WTC11 (cell line): ENCODE data around the gene CLDN34. TPM values are rescaled to one million over a fixed set of nuclear protein-coding genes. Genes with fewer than 3 reads are reported as not detected.

ENCODE experiments used
- CBFB ChIP-seq: sonication (generic); formaldehyde crosslinking; IDR thresholded peaks from 2 replicates; pipeline ENCODE4 v1.8.1; 2022; ENCODE audit warnings: mild to moderate bottlenecking, low read depth, missing genetic modification reagents
- FOXK1 ChIP-seq: sonication (generic); formaldehyde crosslinking; IDR thresholded peaks from 2 replicates; pipeline ENCODE4 v1.8.0; 2022; ENCODE audit warnings: mild to moderate bottlenecking, moderate library complexity, missing genetic modification reagents
- GRHL2 ChIP-seq: fragments of 250-450 bp; sonication (Bioruptor Pico); IDR thresholded peaks from 2 replicates; pipeline ENCODE4 v1.8.0; 2022; ENCODE audit warnings: mild to moderate bottlenecking, moderate library complexity; ENCODE audit not compliant: insufficient replicate concordance, severe bottlenecking
- HMGA2 ChIP-seq: fragments of 250-450 bp; sonication (Bioruptor Pico); IDR thresholded peaks from 2 replicates; pipeline ENCODE4 v1.4.0; 2021; ENCODE audit warnings: mild to moderate bottlenecking, moderate library complexity
- MXD4 ChIP-seq: fragments of 250-450 bp; sonication (Bioruptor Pico); IDR thresholded peaks from 2 replicates; pipeline ENCODE4 v1.8.0; 2021; ENCODE audit warnings: mild to moderate bottlenecking, moderate library complexity, borderline replicate concordance
- NR3C1 ChIP-seq: sonication (generic); formaldehyde crosslinking; conservative IDR thresholded peaks from 2 replicates; pipeline ENCODE4 v1.8.1; 2023; ENCODE audit warnings: low read depth, mild to moderate bottlenecking, missing genetic modification reagents
- SP1 ChIP-seq: sonication (generic); formaldehyde crosslinking; conservative IDR thresholded peaks from 2 replicates; pipeline ENCODE4 v1.8.1; 2022; ENCODE audit warnings: missing genetic modification reagents
- ZBTB21 ChIP-seq: sonication (generic); formaldehyde crosslinking; IDR thresholded peaks from 2 replicates; pipeline ENCODE4 v1.8.1; 2023; ENCODE audit warnings: mild to moderate bottlenecking, missing genetic modification reagents, borderline replicate concordance
- total RNA-seq: library from RNA; stranded (reverse); gene quantifications from 3 replicates; pipeline ENCODE4 v1.2.3, GENCODE V29; 2021
- TF ChIP-seq, protein P1 (sequence below): fragments of 250-450 bp; sonication (Bioruptor Pico); IDR thresholded peaks from 2 replicates; pipeline ENCODE4 v1.9.0; 2021; ENCODE audit warnings: mild to moderate bottlenecking, borderline replicate concordance
- TF ChIP-seq, protein P2 (sequence below): sonication (generic); formaldehyde crosslinking; IDR thresholded peaks from 2 replicates; pipeline ENCODE4 v1.8.1; 2022; ENCODE audit warnings: low read depth, mild to moderate bottlenecking, moderate library complexity, missing genetic modification reagents, borderline replicate concordance
- TF ChIP-seq, protein P3 (sequence below): sonication (generic); formaldehyde crosslinking; IDR thresholded peaks from 2 replicates; pipeline ENCODE4 v1.8.1; 2023; ENCODE audit warnings: mild to moderate bottlenecking, missing genetic modification reagents, moderate library complexity
- TF ChIP-seq, protein P4 (sequence below): sonication (generic); formaldehyde crosslinking; IDR thresholded peaks from 2 replicates; pipeline ENCODE4 v1.8.0; 2023; ENCODE audit warnings: missing genetic modification reagents, mild to moderate bottlenecking, borderline replicate concordance
- TF ChIP-seq, protein P5 (sequence below): sonication (generic); formaldehyde crosslinking; conservative IDR thresholded peaks from 2 replicates; pipeline ENCODE4 v1.8.1; 2023; ENCODE audit warnings: mild to moderate bottlenecking, low read depth, missing genetic modification reagents, moderate library complexity
- TF ChIP-seq, protein P6 (sequence below): sonication (generic); formaldehyde crosslinking; IDR thresholded peaks from 2 replicates; pipeline ENCODE4 v1.8.1; 2022; ENCODE audit warnings: missing genetic modification reagents, borderline replicate concordance
- TF ChIP-seq, protein P7 (sequence below): sonication (generic); formaldehyde crosslinking; IDR thresholded peaks from 2 replicates; pipeline ENCODE4 v1.8.0; 2022; ENCODE audit warnings: mild to moderate bottlenecking, missing genetic modification reagents
- TF ChIP-seq, protein P8 (sequence below): sonication (generic); formaldehyde crosslinking; IDR thresholded peaks from 2 replicates; pipeline ENCODE4 v1.8.1; 2023; ENCODE audit warnings: mild to moderate bottlenecking, moderate library complexity, missing genetic modification reagents
- TF ChIP-seq, protein P9 (sequence below): sonication (generic); formaldehyde crosslinking; IDR thresholded peaks from 2 replicates; pipeline ENCODE4 v1.8.0; 2022; ENCODE audit warnings: mild to moderate bottlenecking, missing genetic modification reagents

CLDN34 gene
- total RNA-seq, 1 experiment from 2014 or later = 0.52 TPM

DNA sequence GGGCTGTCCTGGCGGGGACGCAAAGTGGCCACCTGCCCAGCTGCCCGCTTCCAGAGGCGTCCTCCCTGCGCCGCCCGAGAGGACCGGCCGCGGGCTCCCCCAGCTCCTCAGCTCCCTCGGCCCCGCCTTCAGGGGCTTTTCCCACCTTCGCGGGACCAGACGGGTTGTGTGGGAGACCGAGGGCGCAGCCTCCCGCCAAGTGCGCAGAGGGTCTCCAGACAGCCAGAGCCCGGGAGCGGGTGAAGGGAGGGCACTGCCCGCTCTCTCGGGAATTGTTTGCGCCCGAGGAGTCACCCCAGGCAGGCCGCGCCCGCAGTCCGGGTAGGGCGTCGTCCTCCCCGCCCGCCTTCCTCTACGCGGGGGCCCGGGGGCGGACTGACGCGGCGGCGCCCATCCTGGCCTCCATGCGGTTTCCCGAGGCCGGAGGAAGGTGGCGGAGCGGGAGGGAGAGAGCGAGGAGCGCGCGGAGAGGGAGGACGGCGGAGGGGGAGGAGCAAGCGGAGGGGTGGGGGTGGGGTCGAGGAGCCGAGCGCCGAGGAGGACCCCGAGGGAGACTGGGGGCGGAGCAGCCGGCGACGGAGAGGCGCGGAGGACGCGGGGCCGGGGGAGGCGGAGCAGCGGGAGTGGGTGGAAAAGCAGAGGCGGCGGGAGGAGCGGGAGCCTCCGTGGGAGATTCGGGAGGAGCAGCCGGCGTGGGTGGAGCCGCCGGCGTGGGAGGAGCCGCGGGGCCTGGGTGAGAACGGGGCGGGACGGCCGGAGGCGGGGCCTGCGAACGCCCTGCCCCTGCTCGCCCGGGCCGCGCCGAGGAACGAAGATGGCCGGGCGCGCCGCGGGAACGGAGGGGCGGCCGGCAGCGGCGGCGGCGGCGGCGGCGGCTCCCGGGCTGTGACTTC lies 47.5 kb downstream of the CLDN34 start (continued):
- TF ChIP-seq, protein P1, sequence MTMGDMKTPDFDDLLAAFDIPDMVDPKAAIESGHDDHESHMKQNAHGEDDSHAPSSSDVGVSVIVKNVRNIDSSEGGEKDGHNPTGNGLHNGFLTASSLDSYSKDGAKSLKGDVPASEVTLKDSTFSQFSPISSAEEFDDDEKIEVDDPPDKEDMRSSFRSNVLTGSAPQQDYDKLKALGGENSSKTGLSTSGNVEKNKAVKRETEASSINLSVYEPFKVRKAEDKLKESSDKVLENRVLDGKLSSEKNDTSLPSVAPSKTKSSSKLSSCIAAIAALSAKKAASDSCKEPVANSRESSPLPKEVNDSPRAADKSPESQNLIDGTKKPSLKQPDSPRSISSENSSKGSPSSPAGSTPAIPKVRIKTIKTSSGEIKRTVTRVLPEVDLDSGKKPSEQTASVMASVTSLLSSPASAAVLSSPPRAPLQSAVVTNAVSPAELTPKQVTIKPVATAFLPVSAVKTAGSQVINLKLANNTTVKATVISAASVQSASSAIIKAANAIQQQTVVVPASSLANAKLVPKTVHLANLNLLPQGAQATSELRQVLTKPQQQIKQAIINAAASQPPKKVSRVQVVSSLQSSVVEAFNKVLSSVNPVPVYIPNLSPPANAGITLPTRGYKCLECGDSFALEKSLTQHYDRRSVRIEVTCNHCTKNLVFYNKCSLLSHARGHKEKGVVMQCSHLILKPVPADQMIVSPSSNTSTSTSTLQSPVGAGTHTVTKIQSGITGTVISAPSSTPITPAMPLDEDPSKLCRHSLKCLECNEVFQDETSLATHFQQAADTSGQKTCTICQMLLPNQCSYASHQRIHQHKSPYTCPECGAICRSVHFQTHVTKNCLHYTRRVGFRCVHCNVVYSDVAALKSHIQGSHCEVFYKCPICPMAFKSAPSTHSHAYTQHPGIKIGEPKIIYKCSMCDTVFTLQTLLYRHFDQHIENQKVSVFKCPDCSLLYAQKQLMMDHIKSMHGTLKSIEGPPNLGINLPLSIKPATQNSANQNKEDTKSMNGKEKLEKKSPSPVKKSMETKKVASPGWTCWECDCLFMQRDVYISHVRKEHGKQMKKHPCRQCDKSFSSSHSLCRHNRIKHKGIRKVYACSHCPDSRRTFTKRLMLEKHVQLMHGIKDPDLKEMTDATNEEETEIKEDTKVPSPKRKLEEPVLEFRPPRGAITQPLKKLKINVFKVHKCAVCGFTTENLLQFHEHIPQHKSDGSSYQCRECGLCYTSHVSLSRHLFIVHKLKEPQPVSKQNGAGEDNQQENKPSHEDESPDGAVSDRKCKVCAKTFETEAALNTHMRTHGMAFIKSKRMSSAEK = no peak
- TF ChIP-seq, protein P2, sequence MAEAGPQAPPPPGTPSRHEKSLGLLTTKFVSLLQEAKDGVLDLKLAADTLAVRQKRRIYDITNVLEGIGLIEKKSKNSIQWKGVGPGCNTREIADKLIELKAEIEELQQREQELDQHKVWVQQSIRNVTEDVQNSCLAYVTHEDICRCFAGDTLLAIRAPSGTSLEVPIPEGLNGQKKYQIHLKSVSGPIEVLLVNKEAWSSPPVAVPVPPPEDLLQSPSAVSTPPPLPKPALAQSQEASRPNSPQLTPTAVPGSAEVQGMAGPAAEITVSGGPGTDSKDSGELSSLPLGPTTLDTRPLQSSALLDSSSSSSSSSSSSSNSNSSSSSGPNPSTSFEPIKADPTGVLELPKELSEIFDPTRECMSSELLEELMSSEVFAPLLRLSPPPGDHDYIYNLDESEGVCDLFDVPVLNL = no peak
- TF ChIP-seq SP1 (CRISPR knock-in tag) (peak; percentile 68), MXD4 (CRISPR knock-in tag) (peak; percentile 50; the same call in 1 of the 2 replicates), CBFB (CRISPR knock-in tag) (no peak), FOXK1 (CRISPR knock-in tag) (no peak), HMGA2 (CRISPR knock-in tag) (no peak), NR3C1 (no peak), ZBTB21 (CRISPR knock-in tag) (no peak; the same call in 1 of the 2 replicates), GRHL2 (CRISPR knock-in tag) (no peak)
- TF ChIP-seq, protein P3, sequence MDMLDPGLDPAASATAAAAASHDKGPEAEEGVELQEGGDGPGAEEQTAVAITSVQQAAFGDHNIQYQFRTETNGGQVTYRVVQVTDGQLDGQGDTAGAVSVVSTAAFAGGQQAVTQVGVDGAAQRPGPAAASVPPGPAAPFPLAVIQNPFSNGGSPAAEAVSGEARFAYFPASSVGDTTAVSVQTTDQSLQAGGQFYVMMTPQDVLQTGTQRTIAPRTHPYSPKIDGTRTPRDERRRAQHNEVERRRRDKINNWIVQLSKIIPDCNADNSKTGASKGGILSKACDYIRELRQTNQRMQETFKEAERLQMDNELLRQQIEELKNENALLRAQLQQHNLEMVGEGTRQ = no peak
- TF ChIP-seq, protein P4, sequence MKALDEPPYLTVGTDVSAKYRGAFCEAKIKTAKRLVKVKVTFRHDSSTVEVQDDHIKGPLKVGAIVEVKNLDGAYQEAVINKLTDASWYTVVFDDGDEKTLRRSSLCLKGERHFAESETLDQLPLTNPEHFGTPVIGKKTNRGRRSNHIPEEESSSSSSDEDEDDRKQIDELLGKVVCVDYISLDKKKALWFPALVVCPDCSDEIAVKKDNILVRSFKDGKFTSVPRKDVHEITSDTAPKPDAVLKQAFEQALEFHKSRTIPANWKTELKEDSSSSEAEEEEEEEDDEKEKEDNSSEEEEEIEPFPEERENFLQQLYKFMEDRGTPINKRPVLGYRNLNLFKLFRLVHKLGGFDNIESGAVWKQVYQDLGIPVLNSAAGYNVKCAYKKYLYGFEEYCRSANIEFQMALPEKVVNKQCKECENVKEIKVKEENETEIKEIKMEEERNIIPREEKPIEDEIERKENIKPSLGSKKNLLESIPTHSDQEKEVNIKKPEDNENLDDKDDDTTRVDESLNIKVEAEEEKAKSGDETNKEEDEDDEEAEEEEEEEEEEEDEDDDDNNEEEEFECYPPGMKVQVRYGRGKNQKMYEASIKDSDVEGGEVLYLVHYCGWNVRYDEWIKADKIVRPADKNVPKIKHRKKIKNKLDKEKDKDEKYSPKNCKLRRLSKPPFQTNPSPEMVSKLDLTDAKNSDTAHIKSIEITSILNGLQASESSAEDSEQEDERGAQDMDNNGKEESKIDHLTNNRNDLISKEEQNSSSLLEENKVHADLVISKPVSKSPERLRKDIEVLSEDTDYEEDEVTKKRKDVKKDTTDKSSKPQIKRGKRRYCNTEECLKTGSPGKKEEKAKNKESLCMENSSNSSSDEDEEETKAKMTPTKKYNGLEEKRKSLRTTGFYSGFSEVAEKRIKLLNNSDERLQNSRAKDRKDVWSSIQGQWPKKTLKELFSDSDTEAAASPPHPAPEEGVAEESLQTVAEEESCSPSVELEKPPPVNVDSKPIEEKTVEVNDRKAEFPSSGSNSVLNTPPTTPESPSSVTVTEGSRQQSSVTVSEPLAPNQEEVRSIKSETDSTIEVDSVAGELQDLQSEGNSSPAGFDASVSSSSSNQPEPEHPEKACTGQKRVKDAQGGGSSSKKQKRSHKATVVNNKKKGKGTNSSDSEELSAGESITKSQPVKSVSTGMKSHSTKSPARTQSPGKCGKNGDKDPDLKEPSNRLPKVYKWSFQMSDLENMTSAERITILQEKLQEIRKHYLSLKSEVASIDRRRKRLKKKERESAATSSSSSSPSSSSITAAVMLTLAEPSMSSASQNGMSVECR (CRISPR knock-in tag) = no peak
- TF ChIP-seq, protein P5, sequence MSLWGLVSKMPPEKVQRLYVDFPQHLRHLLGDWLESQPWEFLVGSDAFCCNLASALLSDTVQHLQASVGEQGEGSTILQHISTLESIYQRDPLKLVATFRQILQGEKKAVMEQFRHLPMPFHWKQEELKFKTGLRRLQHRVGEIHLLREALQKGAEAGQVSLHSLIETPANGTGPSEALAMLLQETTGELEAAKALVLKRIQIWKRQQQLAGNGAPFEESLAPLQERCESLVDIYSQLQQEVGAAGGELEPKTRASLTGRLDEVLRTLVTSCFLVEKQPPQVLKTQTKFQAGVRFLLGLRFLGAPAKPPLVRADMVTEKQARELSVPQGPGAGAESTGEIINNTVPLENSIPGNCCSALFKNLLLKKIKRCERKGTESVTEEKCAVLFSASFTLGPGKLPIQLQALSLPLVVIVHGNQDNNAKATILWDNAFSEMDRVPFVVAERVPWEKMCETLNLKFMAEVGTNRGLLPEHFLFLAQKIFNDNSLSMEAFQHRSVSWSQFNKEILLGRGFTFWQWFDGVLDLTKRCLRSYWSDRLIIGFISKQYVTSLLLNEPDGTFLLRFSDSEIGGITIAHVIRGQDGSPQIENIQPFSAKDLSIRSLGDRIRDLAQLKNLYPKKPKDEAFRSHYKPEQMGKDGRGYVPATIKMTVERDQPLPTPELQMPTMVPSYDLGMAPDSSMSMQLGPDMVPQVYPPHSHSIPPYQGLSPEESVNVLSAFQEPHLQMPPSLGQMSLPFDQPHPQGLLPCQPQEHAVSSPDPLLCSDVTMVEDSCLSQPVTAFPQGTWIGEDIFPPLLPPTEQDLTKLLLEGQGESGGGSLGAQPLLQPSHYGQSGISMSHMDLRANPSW (CRISPR knock-in tag) = no peak
- TF ChIP-seq, protein P6, sequence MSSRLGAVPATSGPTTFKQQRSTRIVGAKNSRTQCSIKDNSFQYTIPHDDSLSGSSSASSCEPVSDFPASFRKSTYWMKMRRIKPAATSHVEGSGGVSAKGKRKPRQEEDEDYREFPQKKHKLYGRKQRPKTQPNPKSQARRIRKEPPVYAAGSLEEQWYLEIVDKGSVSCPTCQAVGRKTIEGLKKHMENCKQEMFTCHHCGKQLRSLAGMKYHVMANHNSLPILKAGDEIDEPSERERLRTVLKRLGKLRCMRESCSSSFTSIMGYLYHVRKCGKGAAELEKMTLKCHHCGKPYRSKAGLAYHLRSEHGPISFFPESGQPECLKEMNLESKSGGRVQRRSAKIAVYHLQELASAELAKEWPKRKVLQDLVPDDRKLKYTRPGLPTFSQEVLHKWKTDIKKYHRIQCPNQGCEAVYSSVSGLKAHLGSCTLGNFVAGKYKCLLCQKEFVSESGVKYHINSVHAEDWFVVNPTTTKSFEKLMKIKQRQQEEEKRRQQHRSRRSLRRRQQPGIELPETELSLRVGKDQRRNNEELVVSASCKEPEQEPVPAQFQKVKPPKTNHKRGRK (CRISPR knock-in tag) = no peak
- TF ChIP-seq, protein P7, sequence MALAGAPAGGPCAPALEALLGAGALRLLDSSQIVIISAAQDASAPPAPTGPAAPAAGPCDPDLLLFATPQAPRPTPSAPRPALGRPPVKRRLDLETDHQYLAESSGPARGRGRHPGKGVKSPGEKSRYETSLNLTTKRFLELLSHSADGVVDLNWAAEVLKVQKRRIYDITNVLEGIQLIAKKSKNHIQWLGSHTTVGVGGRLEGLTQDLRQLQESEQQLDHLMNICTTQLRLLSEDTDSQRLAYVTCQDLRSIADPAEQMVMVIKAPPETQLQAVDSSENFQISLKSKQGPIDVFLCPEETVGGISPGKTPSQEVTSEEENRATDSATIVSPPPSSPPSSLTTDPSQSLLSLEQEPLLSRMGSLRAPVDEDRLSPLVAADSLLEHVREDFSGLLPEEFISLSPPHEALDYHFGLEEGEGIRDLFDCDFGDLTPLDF (CRISPR knock-in tag) = no peak
- TF ChIP-seq, protein P8, sequence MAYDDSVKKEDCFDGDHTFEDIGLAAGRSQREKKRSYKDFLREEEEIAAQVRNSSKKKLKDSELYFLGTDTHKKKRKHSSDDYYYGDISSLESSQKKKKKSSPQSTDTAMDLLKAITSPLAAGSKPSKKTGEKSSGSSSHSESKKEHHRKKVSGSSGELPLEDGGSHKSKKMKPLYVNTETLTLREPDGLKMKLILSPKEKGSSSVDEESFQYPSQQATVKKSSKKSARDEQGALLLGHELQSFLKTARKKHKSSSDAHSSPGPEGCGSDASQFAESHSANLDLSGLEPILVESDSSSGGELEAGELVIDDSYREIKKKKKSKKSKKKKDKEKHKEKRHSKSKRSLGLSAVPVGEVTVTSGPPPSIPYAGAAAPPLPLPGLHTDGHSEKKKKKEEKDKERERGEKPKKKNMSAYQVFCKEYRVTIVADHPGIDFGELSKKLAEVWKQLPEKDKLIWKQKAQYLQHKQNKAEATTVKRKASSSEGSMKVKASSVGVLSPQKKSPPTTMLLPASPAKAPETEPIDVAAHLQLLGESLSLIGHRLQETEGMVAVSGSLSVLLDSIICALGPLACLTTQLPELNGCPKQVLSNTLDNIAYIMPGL = no peak; the same call in 1 of the 2 replicates
- TF ChIP-seq, protein P9, sequence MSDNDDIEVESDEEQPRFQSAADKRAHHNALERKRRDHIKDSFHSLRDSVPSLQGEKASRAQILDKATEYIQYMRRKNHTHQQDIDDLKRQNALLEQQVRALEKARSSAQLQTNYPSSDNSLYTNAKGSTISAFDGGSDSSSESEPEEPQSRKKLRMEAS (CRISPR knock-in tag) = peak; percentile 59; the same call in 1 of the 2 replicates
